B cell (primary cell): ENCODE measurements around the gene UBE2J2. TPM values are rescaled to one million over a fixed set of nuclear protein-coding genes. Genes with fewer than 3 reads are reported as not detected.

Experiments used
- ATAC-seq: fragments of 200-7000 bp; cut with Tn5 transposase; one replicate; pipeline ENCODE4 v1.10.0; 2021; ENCODE audit warnings: low read depth, mild to moderate bottlenecking, moderate number of reproducible peaks, moderate library complexity
- CTCF ChIA-PET: fragments of 350-600 bp; sonication (Branson Sonifier 250); formaldehyde crosslinking; loops from one replicate; lab custom pipeline; 2021; ENCODE audit warnings: antibody characterized with exemption, inconsistent platforms; lab: Charles Lee
- POLR2A ChIA-PET: fragments of 350-600 bp; sonication (Branson Sonifier 250); formaldehyde crosslinking; loops from one replicate; lab custom pipeline; 2021; ENCODE audit warnings: antibody characterized with exemption; lab: Charles Lee
- DNase-seq: peaks from one replicate; pipeline ENCODE4 v3.0.0; 2013
- H2AFZ ChIP-seq: 2 replicates; pipeline ENCODE4 v1.6.1; 2012; ENCODE audit warnings: mild to moderate bottlenecking, low read depth, low read length; ENCODE audit not compliant: insufficient read depth, poor library complexity, severe bottlenecking
- H3K27ac ChIP-seq, 2 donors: 1 replicate in 1 of 2; 2 replicates in 1 of 2; pipeline ENCODE4 v1.5.1; 2012 to 2013; ENCODE audit warnings: low read length in 2 of 2, mild to moderate bottlenecking in 2 of 2, moderate library complexity in 1 of 2
- H3K27me3 ChIP-seq, 4 experiments: fragments of 200-600 bp in 1 of 4; sonication (generic) in 1 of 4; replicated peaks in 1 of 4; 1 replicate in 2 of 4; 2 replicates in 2 of 4; pipeline versions ENCODE4 v1.6.1 to v1.7.0; 2013 to 2016; ENCODE audit warnings: low read length in 3 of 4, mild to moderate bottlenecking in 2 of 4, mixed read lengths in 1 of 4, moderate library complexity in 1 of 4; ENCODE audit not compliant: insufficient read depth in 4 of 4, control insufficient read depth in 3 of 4; ENCODE audit errors: control extremely low read depth in 1 of 4
- H3K36me3 ChIP-seq, 2 experiments: replicated peaks in 1 of 2; 1 replicate in 1 of 2; 2 replicates in 1 of 2; pipeline versions ENCODE4 v1.6.1 to v1.7.1; 2013; ENCODE audit warnings: low read length in 1 of 2; ENCODE audit not compliant: insufficient read depth in 2 of 2, control insufficient read depth in 1 of 2; ENCODE audit errors: control extremely low read depth in 1 of 2, extremely low read depth in 1 of 2
- H3K4me1 ChIP-seq, 2 donors: fragments of 200-600 bp in 1 of 2; sonication (generic) in 1 of 2; 1 replicate in 1 of 2; 2 replicates in 1 of 2; pipeline versions ENCODE4 v1.5.1 to v1.6.1; 2013 to 2017; ENCODE audit warnings: low read length in 2 of 2; ENCODE audit not compliant: control insufficient read depth in 2 of 2, insufficient read depth in 2 of 2
- H3K4me2 ChIP-seq: replicated peaks from 2 replicates; pipeline ENCODE3; 2012; ENCODE audit warnings: mild to moderate bottlenecking, low read depth, low read length; ENCODE audit not compliant: poor library complexity, severe bottlenecking
- H3K4me3 ChIP-seq, 5 experiments: fragments of 200-600 bp in 1 of 5; sonication (generic) in 1 of 5; 1 replicate in 3 of 5; 2 replicates in 2 of 5; pipeline versions ENCODE4 v1.5.1 to v1.7.0; 2011 to 2016; ENCODE audit warnings: low read length in 4 of 5, mild to moderate bottlenecking in 4 of 5, low read depth in 2 of 5, control low read depth in 1 of 5, moderate library complexity in 1 of 5; ENCODE audit not compliant: insufficient read depth in 1 of 5; ENCODE audit errors: control extremely low read depth in 1 of 5, extremely low read depth in 1 of 5
- H3K79me2 ChIP-seq: fragments of 200-600 bp; sonication (generic); one replicate; pipeline ENCODE4 v1.6.0; 2016; ENCODE audit warnings: low read length; ENCODE audit not compliant: control insufficient read depth, insufficient read depth
- H3K9ac ChIP-seq: fragments of 200-600 bp; sonication (generic); 2 replicates; pipeline ENCODE4 v1.6.1; 2017; ENCODE audit warnings: mild to moderate bottlenecking, low read length, moderate library complexity
- H3K9me3 ChIP-seq, 3 donors: one replicate each; pipeline versions ENCODE4 v1.6.1 to v1.7.1; 2013; ENCODE audit warnings: low read length in 2 of 3; ENCODE audit not compliant: control insufficient read depth in 2 of 3, insufficient read depth in 1 of 3; ENCODE audit errors: control extremely low read depth in 1 of 3
- H4K20me1 ChIP-seq: 2 replicates; pipeline ENCODE4 v1.6.0; 2012; ENCODE audit warnings: mild to moderate bottlenecking, low read length; ENCODE audit not compliant: insufficient read depth, control insufficient read depth, poor library complexity, severe bottlenecking
- H3K27ac Mint-ChIP-seq: one replicate; pipeline ENCODE4 v1.8.0; 2021; ENCODE audit warnings: mixed read lengths
- H3K27me3 Mint-ChIP-seq: one replicate; pipeline ENCODE4 v1.8.0; 2021; ENCODE audit warnings: mixed read lengths
- H3K4me1 Mint-ChIP-seq: one replicate; pipeline ENCODE4 v1.8.0; 2021; ENCODE audit warnings: mixed read lengths
- H3K4me3 Mint-ChIP-seq: one replicate; pipeline ENCODE4 v1.8.0; 2021; ENCODE audit warnings: mixed read lengths
- H3K9me3 Mint-ChIP-seq: one replicate; pipeline ENCODE4 v1.8.0; 2022; ENCODE audit warnings: mixed read lengths; ENCODE audit not compliant: insufficient read depth
- EZH2 ChIP-seq: IDR thresholded peaks from 2 replicates; pipeline ENCODE4 v1.6.1; 2012; ENCODE audit warnings: borderline replicate concordance, low read depth, mild to moderate bottlenecking, moderate library complexity, low read length; ENCODE audit not compliant: insufficient read depth, poor library complexity, severe bottlenecking
- WGBS: methylation state at CpG from one replicate; pipeline ENCODE4 v1.1.5; 2013; ENCODE audit warnings: missing lambda C conversion rate; ENCODE audit not compliant: insufficient coverage; 5-methylcytosine and 5-hydroxymethylcytosine counted together
- intact Hi-C: fragments of 100-400 bp; cut with micrococcal nuclease; formaldehyde crosslinking; loops from one replicate; pipeline ENCODE4 v1.10.0; 2022
- polyA plus RNA-seq: library from polyadenylated mRNA; depleted of rRNA; stranded (reverse); fragments of >200 nt; gene quantifications from 2 replicates; pipeline ENCODE4 v1.2.3, GENCODE V29; 2012
- total RNA-seq, 2 donors: library from RNA; stranded (reverse); fragments of 120-200 nt in 1 of 2; gene quantifications; 1 replicate in 1 of 2; 2 replicates in 1 of 2; pipeline versions ENCODE4 v1.2.3 to v1.2.4, GENCODE V29; 2013 to 2022
- TF ChIP-seq, protein P1 (sequence below): fragments of 200-600 bp; IDR thresholded peaks from one replicate; pipeline ENCODE4 v1.8.0; 2022; ENCODE audit warnings: antibody characterized with exemption, mild to moderate bottlenecking

The UBE2J2 gene
- total and polyA plus RNA-seq, 2 donors (not counting 1 experiment from before 2014, with no cell fraction given), result 40.1 to 115 TPM

DNA sequence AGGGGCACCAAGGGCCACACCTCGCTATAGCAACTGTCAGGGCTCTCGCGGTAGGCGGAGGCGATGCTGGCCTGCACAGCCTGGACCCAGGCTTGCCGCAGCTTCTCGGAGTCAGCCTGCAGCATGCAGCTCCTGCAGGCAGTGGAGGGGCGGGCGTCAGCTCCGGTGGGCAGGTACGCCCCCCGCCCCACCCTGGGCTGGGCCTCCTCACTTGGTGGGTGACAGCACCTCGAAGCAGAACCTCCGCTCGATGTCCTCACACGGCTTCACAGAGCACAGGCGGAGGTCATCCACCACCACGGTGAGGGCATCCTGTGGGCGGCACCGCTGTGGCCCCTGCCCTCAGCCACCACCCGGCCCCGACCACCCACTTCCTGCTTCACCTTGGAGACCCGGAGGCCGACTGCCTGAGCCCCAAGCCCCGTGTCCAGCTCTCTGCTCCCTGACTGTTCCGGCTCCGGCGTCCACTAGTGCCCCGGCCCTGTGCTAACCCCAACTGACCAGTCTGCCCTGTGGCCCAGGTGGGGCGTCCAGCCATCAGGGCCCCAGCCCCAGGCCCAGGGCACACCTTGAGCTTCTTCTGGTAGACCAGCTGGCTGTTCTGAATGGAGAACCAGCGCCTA, 24.3 kb upstream of the UBE2J2 start:
- Mint-ChIP-seq H3K27me3 (no peaks in the 10 kb centered on the region), H3K27ac (no peak overlapping the region), H3K9me3 (no peaks in the 10 kb centered on the region), H3K4me3 (no peak overlapping the region), H3K4me1 (no peaks in the 10 kb centered on the region)
- intact Hi-C loops, result no loop called here
- TF ChIP-seq, protein P1, sequence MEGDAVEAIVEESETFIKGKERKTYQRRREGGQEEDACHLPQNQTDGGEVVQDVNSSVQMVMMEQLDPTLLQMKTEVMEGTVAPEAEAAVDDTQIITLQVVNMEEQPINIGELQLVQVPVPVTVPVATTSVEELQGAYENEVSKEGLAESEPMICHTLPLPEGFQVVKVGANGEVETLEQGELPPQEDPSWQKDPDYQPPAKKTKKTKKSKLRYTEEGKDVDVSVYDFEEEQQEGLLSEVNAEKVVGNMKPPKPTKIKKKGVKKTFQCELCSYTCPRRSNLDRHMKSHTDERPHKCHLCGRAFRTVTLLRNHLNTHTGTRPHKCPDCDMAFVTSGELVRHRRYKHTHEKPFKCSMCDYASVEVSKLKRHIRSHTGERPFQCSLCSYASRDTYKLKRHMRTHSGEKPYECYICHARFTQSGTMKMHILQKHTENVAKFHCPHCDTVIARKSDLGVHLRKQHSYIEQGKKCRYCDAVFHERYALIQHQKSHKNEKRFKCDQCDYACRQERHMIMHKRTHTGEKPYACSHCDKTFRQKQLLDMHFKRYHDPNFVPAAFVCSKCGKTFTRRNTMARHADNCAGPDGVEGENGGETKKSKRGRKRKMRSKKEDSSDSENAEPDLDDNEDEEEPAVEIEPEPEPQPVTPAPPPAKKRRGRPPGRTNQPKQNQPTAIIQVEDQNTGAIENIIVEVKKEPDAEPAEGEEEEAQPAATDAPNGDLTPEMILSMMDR, result no peak
- no peak for TF ChIP-seq EZH2
- Histone ChIP-seq H3K9me3 (no peaks in the 10 kb centered on the region), H3K4me1 (no peaks in the 10 kb centered on the region), H3K9ac (no peak overlapping the region), H2AFZ (no peak overlapping the region), H3K27me3 (no peaks in the 10 kb centered on the region), H3K27ac (no peak overlapping the region), H3K79me2 (no peaks in the 10 kb centered on the region), H3K4me3 (no peak overlapping the region), H4K20me1 (peaks cover 16% of the 10 kb centered on the region), H3K4me2 (no peak overlapping the region), H3K36me3 (no peaks in the 10 kb centered on the region)
- 95% methylated on average over 29 of the region's 31 CpGs for WGBS
- POLR2A ChIA-PET, result no interaction called here
- CTCF ChIA-PET, result no interaction called here
- no peak for DNase-seq
- ATAC-seq, result no peak
